Measurements from ENCODE around the gene TRIAP1.
"Not testable (repeated sequence)": the region's sequence is repeated elsewhere in the genome, so short reads cannot be mapped to it uniquely, and the experiment has no call there.

Gene TRIAP1

DNA sequence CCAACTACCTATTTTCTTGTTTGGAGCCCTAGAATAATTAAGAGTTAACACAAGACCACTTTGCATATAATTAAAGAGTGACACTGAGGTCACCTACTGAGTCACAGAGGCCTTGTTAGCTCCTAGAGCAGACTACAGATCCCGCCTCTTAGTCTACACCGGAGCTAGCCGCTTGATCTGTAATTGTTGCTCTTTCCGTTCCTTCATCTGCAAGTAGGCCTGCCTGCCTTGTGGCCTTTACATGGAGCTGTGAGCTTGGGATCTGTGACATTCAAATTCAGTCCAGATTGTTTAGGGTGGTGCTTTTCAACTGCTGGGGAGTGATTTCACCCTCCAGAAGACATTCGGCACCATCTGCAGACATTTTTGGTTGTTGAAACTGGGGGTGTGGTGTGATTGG, 44.1 kb upstream of the TRIAP1 start:
- TF ChIP-seq, protein P1, sequence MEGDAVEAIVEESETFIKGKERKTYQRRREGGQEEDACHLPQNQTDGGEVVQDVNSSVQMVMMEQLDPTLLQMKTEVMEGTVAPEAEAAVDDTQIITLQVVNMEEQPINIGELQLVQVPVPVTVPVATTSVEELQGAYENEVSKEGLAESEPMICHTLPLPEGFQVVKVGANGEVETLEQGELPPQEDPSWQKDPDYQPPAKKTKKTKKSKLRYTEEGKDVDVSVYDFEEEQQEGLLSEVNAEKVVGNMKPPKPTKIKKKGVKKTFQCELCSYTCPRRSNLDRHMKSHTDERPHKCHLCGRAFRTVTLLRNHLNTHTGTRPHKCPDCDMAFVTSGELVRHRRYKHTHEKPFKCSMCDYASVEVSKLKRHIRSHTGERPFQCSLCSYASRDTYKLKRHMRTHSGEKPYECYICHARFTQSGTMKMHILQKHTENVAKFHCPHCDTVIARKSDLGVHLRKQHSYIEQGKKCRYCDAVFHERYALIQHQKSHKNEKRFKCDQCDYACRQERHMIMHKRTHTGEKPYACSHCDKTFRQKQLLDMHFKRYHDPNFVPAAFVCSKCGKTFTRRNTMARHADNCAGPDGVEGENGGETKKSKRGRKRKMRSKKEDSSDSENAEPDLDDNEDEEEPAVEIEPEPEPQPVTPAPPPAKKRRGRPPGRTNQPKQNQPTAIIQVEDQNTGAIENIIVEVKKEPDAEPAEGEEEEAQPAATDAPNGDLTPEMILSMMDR (IDR thresholded peaks at IDR 0.05; ENCODE audit: low read depth, low read length) = no peak
- TF ChIP-seq EZH2phosphoT487 (IDR thresholded peaks at IDR 0.05; ENCODE audit: low read depth) = no peak
- H4K20me1 ChIP-seq (ENCODE audit: insufficient read depth, low read length) = no peaks in the 10 kb centered on the region
- no peak overlapping the region for H3K4me2 ChIP-seq (ENCODE audit: low read length)
- H2AFZ ChIP-seq (ENCODE audit: low read depth, low read length) = no peak overlapping the region
- no peak overlapping the region for H3K27ac ChIP-seq (ENCODE audit: low read length)
- no peaks in the 10 kb centered on the region for H3K36me3 ChIP-seq (replicated peaks; ENCODE audit: low read depth, low read length)
- H3K79me2 ChIP-seq (ENCODE audit: low read length) = peaks cover 9% of the 10 kb centered on the region
- no peak overlapping the region for H3K9ac ChIP-seq (ENCODE audit: low read length)
- no peaks in the 10 kb centered on the region for H3K27me3 ChIP-seq (ENCODE audit: low read depth, low read length)
- H3K4me1 ChIP-seq (ENCODE audit: low read length) = peaks cover 6% of the 10 kb centered on the region
- no peaks in the 10 kb centered on the region for H3K9me3 ChIP-seq (ENCODE audit: insufficient read depth, low read length)
- H3K4me3 ChIP-seq (ENCODE audit: low read length) = no peak overlapping the region

DNA sequence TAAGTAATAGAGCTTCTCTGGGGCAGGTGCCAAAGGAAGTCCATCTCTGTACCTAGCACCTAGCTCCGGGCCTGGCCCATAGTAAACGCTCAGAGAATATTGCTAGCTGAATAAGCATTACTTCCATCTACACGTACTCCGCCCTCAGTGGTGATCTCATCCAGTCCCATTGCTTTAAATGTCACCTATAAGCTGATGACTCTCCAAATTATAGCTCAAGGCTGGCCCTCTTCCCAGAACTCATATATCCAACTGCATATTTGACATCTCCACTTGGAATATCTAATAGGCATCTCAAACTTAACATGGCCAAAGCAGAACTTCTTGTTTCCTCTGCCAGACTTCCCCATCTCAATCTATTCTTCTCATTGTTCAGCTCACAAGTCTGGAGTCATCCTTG, 42.8 kb upstream of the TRIAP1 start:
- H3K4me1 ChIP-seq (ENCODE audit: low read length) = no peaks in the 10 kb centered on the region
- no peak overlapping the region for H3K4me2 ChIP-seq (ENCODE audit: low read length)
- TF ChIP-seq, protein P1 (IDR thresholded peaks at IDR 0.05; ENCODE audit: low read depth, low read length) = no peak
- no peak for TF ChIP-seq EZH2phosphoT487 (IDR thresholded peaks at IDR 0.05; ENCODE audit: low read depth)
- no peak overlapping the region for H2AFZ ChIP-seq (ENCODE audit: low read depth, low read length)
- no peak overlapping the region for H3K9ac ChIP-seq (ENCODE audit: low read length)
- no peaks in the 10 kb centered on the region for H3K27me3 ChIP-seq (ENCODE audit: low read depth, low read length)
- no peaks in the 10 kb centered on the region for H3K9me3 ChIP-seq (ENCODE audit: insufficient read depth, low read length)
- H3K36me3 ChIP-seq (replicated peaks; ENCODE audit: low read depth, low read length) = no peaks in the 10 kb centered on the region
- no peak overlapping the region for H3K27ac ChIP-seq (ENCODE audit: low read length)
- H3K79me2 ChIP-seq (ENCODE audit: low read length) = no peaks in the 10 kb centered on the region
- H3K4me3 ChIP-seq (ENCODE audit: low read length) = no peak overlapping the region
- no peaks in the 10 kb centered on the region for H4K20me1 ChIP-seq (ENCODE audit: insufficient read depth, low read length)

DNA sequence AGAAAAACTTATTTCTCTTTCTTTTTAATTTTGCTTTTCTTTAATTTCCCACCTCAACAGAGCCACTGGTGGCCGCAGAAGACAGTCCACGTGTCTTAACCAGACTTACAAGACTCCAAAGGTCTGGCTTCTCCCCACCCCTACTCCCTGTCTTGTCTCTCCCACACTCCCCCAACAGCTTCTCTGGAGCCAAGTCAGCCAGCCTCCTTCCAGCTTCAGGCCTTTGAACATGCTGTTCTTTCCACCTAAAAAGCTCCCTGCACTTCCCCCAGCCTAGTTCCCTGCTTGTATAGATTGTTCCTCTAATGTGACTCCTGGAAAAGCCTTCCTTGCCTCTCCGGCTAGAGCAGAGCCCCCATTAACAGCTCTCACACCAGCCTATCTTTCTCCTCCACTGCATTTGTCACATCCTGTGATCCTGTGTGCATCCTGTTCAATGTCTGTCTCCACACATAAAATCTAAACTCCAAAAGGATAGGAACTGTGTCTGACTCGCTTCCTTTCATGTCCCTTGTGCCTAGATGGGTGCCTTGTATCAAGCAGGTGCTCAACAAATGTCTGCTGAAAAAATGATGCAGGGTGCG, 42.0 kb upstream of the TRIAP1 start:
- H3K79me2 ChIP-seq (ENCODE audit: low read length) = no peaks in the 10 kb centered on the region
- H3K4me1 ChIP-seq (ENCODE audit: low read length) = no peaks in the 10 kb centered on the region
- H3K27me3 ChIP-seq (ENCODE audit: low read depth, low read length) = no peaks in the 10 kb centered on the region
- H3K9me3 ChIP-seq (ENCODE audit: insufficient read depth, low read length) = no peaks in the 10 kb centered on the region
- no peak overlapping the region for H2AFZ ChIP-seq (ENCODE audit: low read depth, low read length)
- no peak overlapping the region for H3K27ac ChIP-seq (ENCODE audit: low read length)
- TF ChIP-seq EZH2phosphoT487 (IDR thresholded peaks at IDR 0.05; ENCODE audit: low read depth) = no peak
- TF ChIP-seq, protein P1 (IDR thresholded peaks at IDR 0.05; ENCODE audit: low read depth, low read length) = no peak
- no peaks in the 10 kb centered on the region for H3K36me3 ChIP-seq (replicated peaks; ENCODE audit: low read depth, low read length)
- no peaks in the 10 kb centered on the region for H4K20me1 ChIP-seq (ENCODE audit: insufficient read depth, low read length)
- no peak overlapping the region for H3K9ac ChIP-seq (ENCODE audit: low read length)
- H3K4me3 ChIP-seq (ENCODE audit: low read length) = no peak overlapping the region
- H3K4me2 ChIP-seq (ENCODE audit: low read length) = no peak overlapping the region

DNA sequence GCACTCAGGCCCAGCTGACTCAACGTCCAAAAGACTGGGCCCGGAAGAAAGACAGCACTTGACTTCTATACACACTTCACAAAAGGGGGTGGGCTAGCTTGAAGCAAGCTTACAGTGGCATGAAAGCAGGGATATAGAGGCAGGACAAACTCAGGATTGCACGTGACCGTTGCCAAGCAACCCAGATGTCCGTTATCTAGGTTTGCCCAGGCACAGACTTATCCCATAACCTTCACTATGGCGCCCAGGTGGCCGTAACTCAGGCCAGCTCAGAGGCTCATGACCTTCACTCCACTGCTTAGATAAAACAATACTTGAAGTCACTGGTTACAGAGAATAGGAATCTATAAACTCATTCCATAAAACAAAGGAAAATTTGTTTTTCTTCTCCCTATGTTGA, 41.4 kb upstream of the TRIAP1 start:
- not testable (repeated sequence) for H3K36me3 ChIP-seq (replicated peaks; ENCODE audit: low read depth, low read length); H3K79me2 ChIP-seq (ENCODE audit: low read length); H3K4me3 ChIP-seq (ENCODE audit: low read length); H4K20me1 ChIP-seq (ENCODE audit: insufficient read depth, low read length); H3K4me2 ChIP-seq (ENCODE audit: low read length); H3K9ac ChIP-seq (ENCODE audit: low read length); H3K4me1 ChIP-seq (ENCODE audit: low read length); H3K27ac ChIP-seq (ENCODE audit: low read length); H3K27me3 ChIP-seq (ENCODE audit: low read depth, low read length); H3K9me3 ChIP-seq (ENCODE audit: insufficient read depth, low read length); H2AFZ ChIP-seq (ENCODE audit: low read depth, low read length)

Measured in OCI-LY3 (cell line).